IMR-90 (cell line): ENCODE measurements around the gene WDR1. TPM values are rescaled to one million over a fixed set of nuclear protein-coding genes. Genes with fewer than 3 reads are reported as not detected.

ENCODE experiments used
- ATAC-seq: fragments of 200-7000 bp; cut with Tn5 transposase; 2 replicates; pipeline ENCODE4 v1.9.1; 2020; ENCODE audit warnings: low read depth, mild to moderate bottlenecking, moderate library complexity
- BruUV-seq: library from RNA; stranded (reverse); fragments of 400-500 nt; replicated peaks from 2 replicates; lab custom pipeline; 2021; lab: Mats Ljungman, UMichigan
- CTCF ChIA-PET: fragments of 300-600 bp; formaldehyde crosslinking; extraction: SDS; loops from one replicate; lab custom pipeline; 2021; ENCODE audit warnings: antibody characterized with exemption; lab: Yijun Ruan, JAX
- POLR2A ChIA-PET: fragments of 300-600 bp; sonication (Branson Sonifier 250); formaldehyde crosslinking; loops from one replicate; lab custom pipeline; 2022; ENCODE audit warnings: antibody characterized with exemption; ENCODE audit not compliant: unreplicated experiment; lab: Charles Lee
- DNase-seq: peaks from one replicate; pipeline ENCODE4 v3.0.0; 2013
- H2AFZ ChIP-seq: replicated peaks from 2 replicates; pipeline ENCODE3; 2013; ENCODE audit warnings: low read length, mild to moderate bottlenecking; ENCODE audit not compliant: poor library complexity
- H2AK5ac ChIP-seq: 2 replicates; pipeline ENCODE4 v1.6.1; 2013; ENCODE audit warnings: low read depth, low read length, inconsistent platforms
- H2AK9ac ChIP-seq: replicated peaks from 2 replicates; pipeline ENCODE3; 2013; ENCODE audit warnings: mild to moderate bottlenecking, low read depth, low read length, moderate library complexity; ENCODE audit not compliant: poor library complexity
- H2BK120ac ChIP-seq: 2 replicates; pipeline ENCODE4 v1.6.1; 2013; ENCODE audit warnings: low read depth, low read length, inconsistent platforms
- H2BK15ac ChIP-seq: 3 replicates; pipeline ENCODE4 v1.6.1; 2013; ENCODE audit warnings: low read depth, low read length, inconsistent platforms
- H2BK20ac ChIP-seq: 2 replicates; pipeline ENCODE4 v1.6.1; 2013; ENCODE audit warnings: low read depth, mild to moderate bottlenecking, inconsistent platforms, low read length, moderate library complexity
- H2BK5ac ChIP-seq: 2 replicates; pipeline ENCODE4 v1.6.1; 2013; ENCODE audit warnings: mild to moderate bottlenecking, low read depth, low read length, inconsistent platforms; ENCODE audit not compliant: poor library complexity, severe bottlenecking
- H3K14ac ChIP-seq: replicated peaks from 2 replicates; pipeline ENCODE4 v1.6.1; 2013; ENCODE audit warnings: low read depth, low read length, inconsistent platforms
- H3K18ac ChIP-seq: 2 replicates; pipeline ENCODE4 v1.6.1; 2013; ENCODE audit warnings: low read depth, low read length, control low read depth
- H3K23ac ChIP-seq: 2 replicates; pipeline ENCODE4 v1.6.1; 2013; ENCODE audit warnings: low read depth, low read length, inconsistent platforms
- H3K27ac ChIP-seq: 2 replicates; pipeline ENCODE4 v1.5.1; 2013; ENCODE audit warnings: mild to moderate bottlenecking, control low read depth, low read length; ENCODE audit not compliant: insufficient read depth
- H3K27me3 ChIP-seq: 2 replicates; pipeline ENCODE4 v1.6.1; 2013; ENCODE audit warnings: low read length; ENCODE audit not compliant: control insufficient read depth, insufficient read depth
- H3K36me3 ChIP-seq: 2 replicates; pipeline ENCODE4 v1.6.1; 2013; ENCODE audit warnings: low read length, mixed read lengths; ENCODE audit not compliant: control insufficient read depth, insufficient read depth
- H3K4ac ChIP-seq: 2 replicates; pipeline ENCODE4 v1.6.1; 2013; ENCODE audit warnings: low read depth, low read length, inconsistent platforms
- H3K4me1 ChIP-seq: 2 replicates; pipeline ENCODE4 v1.6.1; 2013; ENCODE audit warnings: low read length, mixed read lengths; ENCODE audit not compliant: control insufficient read depth, insufficient read depth
- H3K4me2 ChIP-seq: 2 replicates; pipeline ENCODE4 v1.6.1; 2013; ENCODE audit warnings: low read depth, mild to moderate bottlenecking, control low read depth, low read length, moderate library complexity
- H3K4me3 ChIP-seq: 2 replicates; pipeline ENCODE4 v1.5.1; 2013; ENCODE audit warnings: low read depth, mild to moderate bottlenecking, control low read depth, low read length, moderate library complexity; ENCODE audit not compliant: insufficient read depth
- H3K56ac ChIP-seq: 2 replicates; pipeline ENCODE4 v1.6.1; 2013; ENCODE audit warnings: low read length, inconsistent platforms; ENCODE audit not compliant: insufficient read depth; ENCODE audit errors: extremely low read depth
- H3K79me1 ChIP-seq, 2 experiments: 2 replicates each; pipeline ENCODE4 v1.6.1; 2013; ENCODE audit warnings: low read length in 2 of 2, inconsistent platforms in 1 of 2, low read depth in 1 of 2
- H3K9ac ChIP-seq: 2 replicates; pipeline ENCODE4 v1.6.1; 2013; ENCODE audit warnings: low read depth, low read length, control low read depth
- H3K9me1 ChIP-seq: 2 replicates; pipeline ENCODE4 v1.6.1; 2013; ENCODE audit warnings: low read length, inconsistent platforms; ENCODE audit not compliant: insufficient read depth
- H3K9me3 ChIP-seq: 2 replicates; pipeline ENCODE4 v1.6.1; 2013; ENCODE audit warnings: low read length; ENCODE audit not compliant: control insufficient read depth, insufficient read depth
- H4K20me1 ChIP-seq: 2 replicates; pipeline ENCODE4 v1.6.1; 2013; ENCODE audit warnings: low read length, inconsistent platforms; ENCODE audit not compliant: insufficient read depth
- H4K5ac ChIP-seq: 2 replicates; pipeline ENCODE4 v1.6.1; 2013; ENCODE audit warnings: mild to moderate bottlenecking, low read depth, low read length, control low read depth
- H4K8ac ChIP-seq, 2 experiments: 2 replicates each; pipeline ENCODE4 v1.6.1; 2013; ENCODE audit warnings: low read depth in 2 of 2, low read length in 2 of 2, control low read depth in 1 of 2, inconsistent platforms in 1 of 2
- H4K91ac ChIP-seq: 2 replicates; pipeline ENCODE4 v1.6.1; 2013; ENCODE audit warnings: low read depth, low read length, inconsistent platforms; ENCODE audit not compliant: insufficient read depth
- BHLHE40 ChIP-seq: fragments of 150-350 bp; IDR thresholded peaks from 2 replicates; pipeline ENCODE4 v1.6.1; 2016; ENCODE audit warnings: mild to moderate bottlenecking, low read depth, low read length
- CEBPB ChIP-seq: IDR thresholded peaks from 2 replicates; pipeline ENCODE4 v1.6.1; 2012; ENCODE audit warnings: low read depth, low read length, improper control_type of control experiment
- CHD1 ChIP-seq: IDR thresholded peaks from 2 replicates; pipeline ENCODE4 v1.6.1; 2012; ENCODE audit warnings: low read depth, low read length, improper control_type of control experiment
- CTCF ChIP-seq: conservative IDR thresholded peaks from 2 replicates; pipeline ENCODE4 v1.5.1; 2012; ENCODE audit warnings: mild to moderate bottlenecking, low read depth, low read length, improper control_type of control experiment
- MAFK ChIP-seq: IDR thresholded peaks from 2 replicates; pipeline ENCODE4 v1.6.1; 2012; ENCODE audit warnings: low read depth, low read length, improper control_type of control experiment
- MAZ ChIP-seq: IDR thresholded peaks from 2 replicates; pipeline ENCODE4 v1.6.1; 2012; ENCODE audit warnings: low read depth, mild to moderate bottlenecking, low read length, improper control_type of control experiment, moderate library complexity, borderline replicate concordance
- NFE2L2 ChIP-seq: fragments of 150-350 bp; IDR thresholded peaks from 2 replicates; pipeline ENCODE4 v1.6.1; 2016; ENCODE audit warnings: low read depth, mild to moderate bottlenecking, low read length
- RAD21 ChIP-seq: IDR thresholded peaks from 2 replicates; pipeline ENCODE4 v1.6.1; 2012; ENCODE audit warnings: low read length, improper control_type of control experiment
- RCOR1 ChIP-seq: IDR thresholded peaks from 2 replicates; pipeline ENCODE4 v1.6.1; 2012; ENCODE audit warnings: mild to moderate bottlenecking, low read length, improper control_type of control experiment; ENCODE audit not compliant: insufficient replicate concordance
- RFX5 ChIP-seq: IDR thresholded peaks from 2 replicates; pipeline ENCODE4 v1.8.0; 2012; ENCODE audit warnings: low read depth, mild to moderate bottlenecking, low read length, moderate library complexity
- WGBS, 2 experiments: methylation state at CpG; one replicate each; pipeline versions ENCODE4 v1.1.5 to v1.1.7; 2013; ENCODE audit warnings: missing lambda C conversion rate in 2 of 2; ENCODE audit not compliant: insufficient read length in 1 of 2; ENCODE audit errors: extremely low coverage in 2 of 2; 5-methylcytosine and 5-hydroxymethylcytosine counted together
- dilution Hi-C: fragments of 300-500 bp; cut with HindIII; formaldehyde crosslinking; loops from one replicate; pipeline ENCODE4 v1.14.3; 2018; ENCODE audit warnings: low sequenced_read_pairs; ENCODE audit not compliant: unreplicated experiment
- in situ Hi-C: fragments of 300-500 bp; cut with MboI; formaldehyde crosslinking; loops from 3 replicates; pipeline ENCODE4 v1.14.3; 2019; ENCODE audit warnings: low sequenced_read_pairs, inconsistent platforms, mixed read lengths
- intact Hi-C: fragments of 100-400 bp; cut with micrococcal nuclease; formaldehyde crosslinking; loops from 2 replicates; pipeline ENCODE4 v1.10.0; 2022
- polyA plus RNA-seq, 3 experiments: library from polyadenylated mRNA; depleted of rRNA; stranded (reverse); fragments of >200 nt; gene quantifications; 2 replicates each; pipeline ENCODE4 v1.2.3, GENCODE V29; 2012; ENCODE audit warnings: low replicate concordance in 1 of 3
- total RNA-seq: library from RNA; depleted of rRNA; stranded (reverse); fragments of >200 nt; gene quantifications from 2 replicates; pipeline ENCODE4 v1.2.3, GENCODE V29; 2012

WDR1 gene
- total and polyA plus RNA-seq, 2 of the 4 experiments (the other 2 are of a cell fraction) = 725 to 992 TPM

DNA sequence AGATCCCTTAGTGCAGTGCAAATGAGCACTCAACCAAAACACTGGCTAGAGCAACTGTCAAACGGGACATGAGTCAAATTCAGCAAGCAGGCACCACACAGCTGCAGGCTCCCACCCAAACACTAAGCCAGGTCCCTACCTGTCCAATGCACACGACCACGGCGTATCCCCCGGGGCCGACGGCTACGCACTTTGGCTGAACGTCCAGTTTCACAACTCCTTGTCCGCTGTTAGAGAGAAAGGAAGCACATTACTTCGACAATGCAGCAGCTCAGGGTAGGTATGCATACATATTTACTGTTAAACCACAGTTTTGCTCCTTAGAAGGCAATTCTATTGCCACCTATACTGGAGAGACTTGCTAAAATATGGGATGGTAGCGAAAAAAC lies 35.4 kb downstream of the WDR1 start:
- Histone ChIP-seq H2AFZ (no peak overlapping the region), H3K9me3 (no peaks in the 10 kb centered on the region), H2AK9ac (no peak overlapping the region), H3K36me3 (peaks cover 96% of the 10 kb centered on the region), H3K14ac (no peak overlapping the region), H3K23ac (no peak overlapping the region), H3K79me1 (peaks cover 38 to 78% of the 10 kb centered on the region in 2 experiments; a peak in 3 of 4 replicates), H3K9me1 (no peaks in the 10 kb centered on the region), H3K27ac (no peak overlapping the region), H3K56ac (no peak overlapping the region), H2BK5ac (no peak overlapping the region), H2AK5ac (no peak overlapping the region), H3K27me3 (no peaks in the 10 kb centered on the region), H4K91ac (no peak overlapping the region), H3K4me3 (no peak overlapping the region), H3K9ac (no peak overlapping the region), H2BK15ac (no peak overlapping the region), H4K5ac (no peak overlapping the region), H3K4me2 (no peak overlapping the region), H3K4me1 (no peaks in the 10 kb centered on the region), H3K4ac (no peak overlapping the region), H2BK20ac (no peak overlapping the region), H4K20me1 (peaks cover 88% of the 10 kb centered on the region), H2BK120ac (no peak overlapping the region), H4K8ac (no peak overlapping the region), H3K18ac (no peak overlapping the region)
- in situ Hi-C loops = loop anchor here (25.0 kb wide), 2 partner anchors 106 to 1644 kb away; partner anchors contain the start of genes ACOX3 and TRMT44
- dilution Hi-C loops = no loop called here
- DNase-seq = no peak
- no peak for ATAC-seq
- intact Hi-C loops = no loop called here
- no peak for TF ChIP-seq CEBPB
- TF ChIP-seq MAFK = no peak
- no peak for TF ChIP-seq CTCF
- no peak for TF ChIP-seq RAD21
- TF ChIP-seq RFX5 = no peak
- no peak for TF ChIP-seq MAZ
- no peak for TF ChIP-seq BHLHE40
- no peak for TF ChIP-seq NFE2L2
- TF ChIP-seq RCOR1 = no peak
- no peak for TF ChIP-seq CHD1
- WGBS, 2 experiments = 98% methylated on average over 8 of the region's 12 CpGs; no CpG with 5 or more reads in 1 of the 2 experiments
- ChIA-PET POLR2A (no interaction called here), CTCF (no interaction called here)
- no TSS peak for BruUV-seq
